HG03175 (cell line): ENCODE results near the gene TWSG1.

Experiments used
- ATAC-seq: cut with Tn5 transposase; IDR thresholded peaks from one replicate; pipeline ENCODE4 v1.9.1; 2021; ENCODE audit warnings: mild to moderate bottlenecking, moderate library complexity; ENCODE audit not compliant: unreplicated experiment

Gene TWSG1

DNA sequence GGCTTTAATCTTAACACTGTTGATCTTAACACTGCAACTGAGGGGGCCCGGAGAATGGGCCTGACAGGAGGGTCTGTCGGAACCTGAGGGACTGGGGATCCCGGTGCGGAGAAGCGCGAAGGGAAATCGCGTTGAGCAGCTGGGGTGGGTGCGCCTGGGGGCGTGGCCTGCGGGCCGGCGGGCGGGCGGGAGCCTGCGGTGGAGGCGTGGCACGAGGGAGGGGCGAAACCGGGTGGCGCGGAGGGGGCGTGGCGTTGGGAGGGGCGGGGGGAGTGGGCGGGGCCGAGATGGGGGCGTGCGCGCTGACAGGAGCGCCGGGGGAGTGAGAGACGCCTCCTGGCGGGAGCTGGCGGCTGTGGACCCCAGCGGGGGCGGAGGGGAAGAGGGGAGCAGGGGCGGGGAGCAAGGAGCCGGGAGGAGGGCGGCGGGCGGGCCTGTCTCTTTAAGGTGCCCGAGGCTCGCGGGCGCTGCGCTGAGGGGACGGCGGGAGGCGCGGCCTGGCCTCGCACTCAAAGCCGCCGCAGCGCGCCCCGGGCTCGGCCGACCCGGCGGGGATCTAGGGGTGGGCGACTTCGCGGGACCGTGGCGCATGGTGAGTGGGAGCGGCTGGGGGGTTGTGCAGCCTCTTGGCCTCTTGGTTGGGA, at the start of gene TWSG1:
TWSG1 (plus strand) TSS at position 445 of the 644 bp plus-strand sequence. CDS start 2,457 bp downstream, outside the sequence.
- peak; percentile 79 for ATAC-seq

DNA sequence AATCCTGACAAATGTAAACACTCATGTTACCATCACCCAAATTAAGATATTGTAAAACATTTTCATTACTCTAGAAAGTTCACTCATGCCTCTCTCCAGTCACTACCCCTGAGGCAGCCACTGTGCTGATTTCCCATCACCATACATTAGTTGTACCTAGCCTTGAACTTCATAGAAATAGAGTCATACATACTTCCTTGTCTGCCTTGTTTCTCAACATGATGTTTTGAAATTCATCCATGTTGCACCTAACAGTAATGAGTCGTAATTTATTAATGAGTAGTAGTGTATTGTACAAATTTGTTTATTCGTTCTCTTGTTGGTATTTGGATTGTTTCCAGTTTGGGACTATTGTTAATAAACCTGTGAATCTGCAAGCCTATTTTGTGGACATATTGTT, 49.0 kb upstream of the TWSG1 start:
- ATAC-seq = no peak

DNA sequence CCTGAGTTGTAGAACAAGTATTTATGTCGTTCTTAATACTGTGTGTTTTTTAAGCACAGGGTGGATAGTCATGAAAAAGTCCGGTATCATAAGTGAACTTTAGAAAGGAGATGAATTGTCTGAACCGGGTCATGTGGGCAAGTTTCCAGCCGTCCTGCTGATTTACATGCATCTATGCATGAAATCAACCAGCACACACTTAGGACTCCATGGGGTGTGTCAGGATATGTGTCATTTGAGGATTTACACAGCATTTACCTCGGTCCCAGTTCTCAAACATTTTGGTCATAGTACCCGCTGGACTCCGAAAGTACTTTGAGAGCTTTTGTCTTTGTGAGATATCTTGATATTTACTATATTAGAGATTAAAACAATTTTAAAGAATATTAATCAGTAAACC, 47.5 kb upstream of the TWSG1 start:
- ATAC-seq = no peak

GRCh38 chr18:9289698-9290097, 44.9 kb upstream of the TWSG1 start:
- no peak for ATAC-seq

GRCh38 chr18:9290156-9290555, 44.4 kb upstream of the TWSG1 start:
- no peak for ATAC-seq

DNA sequence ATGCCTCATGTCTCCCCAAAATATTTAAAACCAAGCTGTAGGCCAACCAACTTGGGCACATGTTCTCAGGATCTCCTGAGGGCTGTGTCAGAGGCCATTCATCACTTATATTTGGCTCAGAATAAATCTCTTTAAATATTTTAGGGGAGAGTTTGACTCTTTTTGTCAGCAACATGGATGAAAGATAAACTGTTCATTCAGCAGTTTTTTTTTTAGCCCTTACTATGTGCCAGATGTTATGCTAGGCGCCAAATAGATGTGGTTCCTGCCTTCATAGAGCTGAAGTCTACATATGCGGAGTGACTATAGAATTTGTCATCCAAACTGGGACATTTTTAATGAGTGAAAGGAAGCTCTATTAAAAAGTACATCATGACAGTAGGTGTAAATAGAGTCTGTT, 42.5 kb upstream of the TWSG1 start:
- no peak for ATAC-seq

GRCh38 chr18:9293948-9294347, 40.6 kb upstream of the TWSG1 start:
- ATAC-seq = no peak

GRCh38 chr18:9296233-9297006, 38.2 kb upstream of the TWSG1 start:
- no peak for ATAC-seq

GRCh38 chr18:9297007-9297393, 37.6 kb upstream of the TWSG1 start:
- no peak for ATAC-seq

GRCh38 chr18:9304388-9305070, 30.0 kb upstream of the TWSG1 start:
- ATAC-seq = no peak

- ATAC-seq = no peak
Observed at GRCh38 chr18:9319333-9319732, 15.2 kb upstream of the TWSG1 start.

GRCh38 chr18:9321017-9321452, 13.5 kb upstream of the TWSG1 start:
- ATAC-seq = no peak

DNA sequence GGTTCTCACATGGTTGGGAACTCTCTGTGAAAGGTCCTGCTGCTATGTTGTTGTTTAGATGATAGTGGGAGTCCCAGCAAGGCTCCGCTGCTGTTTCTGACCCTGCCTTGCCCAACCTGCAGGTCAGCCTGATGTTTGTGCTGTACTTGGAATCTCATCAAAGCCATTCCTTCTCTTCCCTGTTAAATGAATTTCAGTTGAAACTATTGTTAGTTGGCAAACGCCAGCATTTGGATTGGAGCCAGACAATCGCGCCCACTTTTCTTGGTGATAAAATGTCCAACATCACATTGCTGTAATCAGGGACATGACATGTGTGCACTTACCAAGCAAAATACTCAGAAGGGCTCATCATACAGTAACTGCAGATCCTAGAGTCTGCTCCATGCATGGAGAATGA, 12.8 kb upstream of the TWSG1 start:
- ATAC-seq = no peak

GRCh38 chr18:9322744-9323143, 11.8 kb upstream of the TWSG1 start:
- ATAC-seq = no peak

DNA sequence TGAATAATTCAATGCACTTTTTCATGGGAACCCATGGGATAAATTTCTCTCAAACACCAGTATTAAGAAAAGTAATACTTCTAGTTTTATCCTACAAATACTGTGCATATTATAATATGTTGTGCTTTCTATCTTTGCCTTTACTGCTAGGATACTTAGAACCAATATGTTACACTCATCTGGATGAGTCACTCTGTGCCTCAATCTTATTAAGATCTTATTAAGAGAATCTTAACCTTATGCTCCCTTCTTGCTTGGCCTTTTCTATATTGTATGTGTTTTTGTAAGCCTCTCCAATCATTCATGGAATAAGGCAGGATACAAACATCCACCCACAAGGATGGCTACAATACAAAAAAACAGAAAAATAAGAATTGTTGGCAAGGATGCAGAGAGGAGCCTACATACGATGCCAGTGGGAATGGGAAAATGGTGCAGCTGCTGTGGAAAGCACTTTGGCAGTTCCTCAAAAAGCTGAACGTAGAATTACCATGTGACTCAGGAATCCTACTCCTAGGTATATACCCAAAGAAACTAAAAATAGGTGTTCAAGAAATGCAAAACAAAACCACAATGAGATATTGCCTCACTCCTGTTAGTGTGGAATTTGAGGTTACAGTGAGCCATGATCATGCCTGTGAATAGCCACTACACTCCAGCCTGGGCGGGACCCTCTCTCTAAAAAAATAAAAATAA, 10.7 kb upstream of the TWSG1 start:
- ATAC-seq = no peak

GRCh38 chr18:9325716-9326115, 8.9 kb upstream of the TWSG1 start:
- ATAC-seq = no peak

DNA sequence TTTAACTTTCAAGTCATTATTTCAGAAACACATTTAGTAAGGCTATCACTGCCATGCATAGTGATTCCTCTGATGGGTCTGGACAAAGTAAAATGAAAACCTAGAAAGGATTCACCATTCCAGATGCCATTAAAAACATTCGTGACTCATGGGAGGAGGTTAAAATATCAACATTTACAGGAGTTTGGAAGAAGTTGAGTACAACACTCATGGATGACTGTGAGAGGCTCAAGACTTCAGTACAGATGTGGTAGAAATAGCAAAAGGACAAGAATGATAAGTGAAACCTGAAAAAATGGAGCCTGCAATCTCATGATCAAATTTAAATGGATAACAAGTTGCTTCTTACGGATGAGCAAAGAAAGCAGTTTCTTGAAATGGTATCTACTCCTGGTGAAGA, 5.8 kb upstream of the TWSG1 start:
- ATAC-seq = no peak

GRCh38 chr18:9329471-9329870, 5.1 kb upstream of the TWSG1 start:
- ATAC-seq = no peak

GRCh38 chr18:9330419-9330818, 4.2 kb upstream of the TWSG1 start:
- ATAC-seq = no peak

GRCh38 chr18:9333441-9334328, 888 bp upstream of the TWSG1 start:
- ATAC-seq = peak; percentile 32
